HuH-7.5 (cell line): ENCODE data around the gene BMPER.
"Not testable (repeated sequence)": the region's sequence is repeated elsewhere in the genome, so short reads cannot be mapped to it uniquely, and the experiment has no call there.

Experiments used
- DNase-seq: peaks from one replicate; pipeline ENCODE4 v3.0.0; 2011; ENCODE audit warnings: low spot score

Gene BMPER

DNA sequence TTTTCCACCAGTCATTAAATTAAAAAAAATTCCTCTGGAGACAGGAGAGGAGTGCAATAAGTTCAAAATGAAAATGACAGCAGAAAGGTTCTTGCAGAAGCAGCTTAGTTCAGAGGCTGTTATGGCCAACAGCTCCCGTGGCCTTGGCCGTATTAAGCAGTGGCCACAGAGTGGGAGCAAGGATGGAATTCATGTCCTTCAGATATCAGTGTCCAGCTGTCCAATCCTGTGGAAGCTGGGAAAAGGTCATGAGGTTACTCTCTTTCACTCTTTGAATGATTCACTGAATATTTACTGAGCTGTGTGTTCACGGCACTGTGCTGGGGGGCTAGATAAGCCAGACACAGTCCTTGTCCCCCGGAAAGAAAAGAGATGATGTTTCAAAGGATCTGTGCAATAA lies 231.8 kb downstream of the BMPER start:
- DNase-seq: no peak

DNA sequence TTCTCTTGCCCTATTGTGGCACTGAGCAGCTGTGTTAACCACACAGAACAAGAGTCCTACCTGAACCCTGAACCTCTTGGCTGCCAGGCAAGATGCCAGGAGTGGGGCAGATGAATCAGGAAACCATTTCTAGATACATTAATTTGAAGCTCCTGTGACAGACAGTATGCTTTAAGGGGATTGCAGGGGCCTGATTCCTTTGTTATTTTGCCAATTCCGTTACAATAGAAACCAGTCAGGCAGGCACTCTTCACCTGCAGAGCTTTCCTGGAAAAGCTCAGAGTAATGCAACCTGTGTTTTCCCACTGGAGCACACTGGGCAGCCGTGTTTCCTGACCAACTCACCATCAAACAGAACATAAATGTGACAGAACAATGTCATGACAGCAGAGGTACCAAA lies 233.1 kb downstream of the BMPER start:
- DNase-seq: no peak

GRCh38 chr7:34139086-34139485 lies 233.7 kb downstream of the BMPER start:
- DNase-seq: no peak

DNA sequence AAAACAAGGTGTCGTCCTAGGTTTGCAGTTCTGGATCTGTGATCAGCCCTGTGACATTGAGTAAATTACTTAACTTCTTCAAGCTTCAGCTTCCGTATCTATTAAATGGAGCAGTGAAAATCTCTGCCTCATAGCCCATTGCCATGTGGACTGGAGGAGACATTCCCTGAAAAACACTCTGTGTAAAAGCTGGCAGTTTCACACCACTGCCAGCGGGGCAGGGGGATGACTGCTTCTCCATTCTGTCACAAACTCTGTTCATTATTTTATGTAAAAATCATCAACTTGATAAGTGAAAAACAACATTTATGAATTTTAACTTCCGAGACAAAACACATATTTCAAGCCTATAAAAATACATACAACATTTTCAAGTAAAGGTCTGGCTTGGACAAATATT lies 234.7 kb downstream of the BMPER start:
- no peak for DNase-seq

GRCh38 chr7:34143402-34143801 lies 238.1 kb downstream of the BMPER start:
- DNase-seq: no peak

DNA sequence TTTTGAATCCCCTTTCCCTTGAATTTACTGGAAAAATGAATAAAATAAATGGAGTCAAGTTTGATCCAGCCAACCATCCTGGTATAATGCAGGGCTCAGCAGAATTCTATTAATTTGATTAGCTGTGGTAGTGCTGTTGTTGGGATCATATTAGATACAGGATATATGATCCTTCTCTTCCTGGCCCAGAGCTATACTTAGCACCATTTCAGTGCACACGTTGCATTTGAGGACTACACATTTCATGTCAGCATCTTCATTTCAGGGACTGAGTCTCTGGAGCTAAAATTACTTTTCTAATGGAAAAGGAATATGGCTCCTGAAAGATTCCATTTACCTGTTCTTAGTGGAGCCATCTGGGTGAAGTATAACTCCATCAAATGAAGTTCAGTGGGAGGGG lies 240.3 kb downstream of the BMPER start:
- DNase-seq: no peak

DNA sequence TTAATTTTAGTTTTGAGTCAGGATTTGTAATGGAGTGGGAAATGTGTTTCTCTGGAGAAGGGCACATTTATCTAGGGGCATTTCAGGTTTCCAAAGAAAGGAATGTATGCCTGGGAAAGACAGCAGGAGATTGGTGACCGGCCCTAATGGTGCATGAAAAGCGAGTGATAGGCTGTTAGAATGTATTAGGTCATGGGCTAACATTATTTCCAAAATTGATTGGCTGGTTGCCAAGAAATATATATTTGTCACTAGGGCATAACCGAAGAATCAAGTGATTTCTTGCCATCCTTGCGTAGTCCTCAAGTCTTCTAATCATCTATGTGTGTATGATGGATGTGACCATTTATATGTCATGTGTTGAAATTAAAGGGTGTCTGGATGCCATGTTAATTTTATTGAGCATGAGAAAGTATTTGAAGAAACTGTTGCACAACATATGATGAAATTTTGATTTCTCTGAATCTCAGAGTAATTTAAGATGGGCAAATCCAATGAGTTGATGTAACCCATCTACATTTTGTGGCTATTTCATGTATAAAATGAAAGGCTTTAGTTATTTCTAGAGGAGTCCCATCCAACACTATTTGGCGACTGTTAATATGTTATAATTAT lies 248.4 kb downstream of the BMPER start:
- no peak for DNase-seq

- no peak for DNase-seq
Measured at GRCh38 chr7:34155220-34155908, 250.0 kb downstream of the BMPER start.

DNA sequence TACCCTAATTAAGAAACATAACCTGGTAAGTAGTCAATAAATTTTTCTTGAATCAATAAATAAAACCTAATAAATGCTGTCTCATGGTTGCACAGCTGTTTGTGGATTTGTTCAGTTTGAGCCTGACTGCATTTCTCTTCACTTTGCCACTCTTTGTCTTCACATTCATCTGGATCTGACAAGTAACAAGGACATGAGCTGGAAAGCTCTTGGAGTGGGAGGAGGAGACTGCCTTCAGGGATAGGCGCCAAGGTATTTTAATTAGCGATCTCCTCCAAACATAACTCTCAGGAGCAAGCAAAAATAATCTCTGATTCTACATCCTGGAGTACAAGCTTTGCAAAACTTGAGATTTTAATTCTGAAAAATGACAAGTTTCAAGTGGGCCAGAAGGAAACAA lies 251.0 kb downstream of the BMPER start:
- no peak for DNase-seq

GRCh38 chr7:34157137-34157536 lies 251.8 kb downstream of the BMPER start:
- no peak for DNase-seq

DNA sequence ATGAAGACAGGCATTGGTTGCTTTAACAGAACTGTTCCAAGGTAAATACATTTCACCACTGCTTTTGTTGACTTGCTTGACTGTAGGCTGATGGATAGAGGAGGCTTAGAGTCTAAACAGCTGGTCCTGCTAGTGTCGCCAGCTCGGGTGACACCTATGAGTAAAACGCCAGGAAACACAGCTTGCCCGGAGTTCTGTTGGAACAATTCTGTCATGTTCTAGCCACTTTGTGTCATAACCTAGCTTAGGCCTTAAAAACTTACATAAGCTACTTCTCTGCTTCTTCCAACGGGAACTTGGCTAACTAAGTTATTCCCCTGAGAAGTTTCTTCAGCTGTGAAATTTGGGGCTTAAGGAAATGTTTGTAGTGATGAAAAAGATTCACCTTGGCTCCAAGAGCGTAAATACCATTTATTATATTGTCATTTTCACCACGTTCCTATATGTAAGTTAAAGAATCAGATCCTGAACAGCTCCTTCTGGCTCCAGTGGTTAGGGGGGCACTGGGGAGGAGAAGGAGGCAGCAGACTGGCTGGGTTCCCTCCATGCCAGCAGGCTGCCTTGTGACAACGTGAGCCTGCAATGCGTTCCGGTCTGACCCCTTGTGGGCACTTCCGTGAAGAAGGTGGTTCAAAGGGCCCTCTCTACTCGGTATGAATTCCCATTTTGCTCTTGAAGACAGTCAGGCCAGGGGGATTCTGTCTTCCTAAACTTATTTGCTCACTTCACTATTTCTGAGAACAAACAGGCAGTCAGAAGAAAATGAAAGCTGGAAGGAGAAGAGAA lies 253.2 kb downstream of the BMPER start:
- peak; percentile 25 for DNase-seq

DNA sequence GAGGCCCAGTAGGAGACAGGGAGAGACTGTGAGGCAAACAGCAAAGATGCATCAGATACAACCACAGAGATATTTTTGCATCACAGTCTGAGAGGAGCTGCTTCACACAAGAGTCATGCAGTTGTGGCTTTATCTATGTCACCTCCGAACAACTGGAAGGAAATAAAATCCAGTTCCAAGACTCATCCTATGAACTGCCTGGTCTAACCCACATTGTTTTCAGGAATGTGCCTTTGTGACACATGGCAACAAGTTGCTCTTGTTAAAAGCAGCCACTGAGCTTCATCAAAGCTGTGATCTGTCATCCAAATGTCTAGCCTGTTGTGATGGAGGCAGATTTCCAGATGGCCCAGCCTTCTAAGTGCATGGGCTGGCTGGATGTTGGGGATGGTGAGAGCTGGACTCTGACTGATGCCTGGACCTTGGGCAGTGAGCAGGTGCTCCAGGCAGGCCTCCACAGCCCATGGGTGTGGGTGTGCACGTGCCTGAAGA lies 255.0 kb downstream of the BMPER start:
- DNase-seq: no peak

DNA sequence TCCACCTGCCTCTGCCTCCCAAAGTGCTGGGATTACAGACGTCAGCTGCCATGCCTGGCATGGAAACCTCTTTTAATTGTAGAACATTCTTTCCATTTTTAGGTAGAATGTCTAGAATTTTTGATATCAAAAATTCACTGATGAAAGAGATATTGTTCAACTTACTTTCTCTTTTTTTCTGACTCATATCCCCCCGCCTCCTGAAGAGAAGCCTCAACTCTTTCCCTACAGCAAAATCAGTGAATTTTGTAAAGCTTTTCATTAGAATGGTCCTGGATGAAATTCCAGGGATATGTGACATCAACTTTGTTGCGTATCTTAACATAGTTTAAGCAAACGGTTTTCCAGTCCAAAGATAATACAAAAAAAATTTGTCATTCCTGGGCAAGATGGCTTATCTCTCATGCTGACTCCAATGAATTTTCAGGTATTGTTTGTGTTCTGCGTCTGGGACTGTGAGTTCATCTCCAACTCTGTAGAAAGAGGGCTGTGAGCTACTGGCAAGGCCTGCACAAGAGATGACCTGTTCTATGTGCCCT lies 256.8 kb downstream of the BMPER start:
- DNase-seq: no peak

GRCh38 chr7:34162677-34163076 lies 257.3 kb downstream of the BMPER start:
- no peak for DNase-seq

DNA sequence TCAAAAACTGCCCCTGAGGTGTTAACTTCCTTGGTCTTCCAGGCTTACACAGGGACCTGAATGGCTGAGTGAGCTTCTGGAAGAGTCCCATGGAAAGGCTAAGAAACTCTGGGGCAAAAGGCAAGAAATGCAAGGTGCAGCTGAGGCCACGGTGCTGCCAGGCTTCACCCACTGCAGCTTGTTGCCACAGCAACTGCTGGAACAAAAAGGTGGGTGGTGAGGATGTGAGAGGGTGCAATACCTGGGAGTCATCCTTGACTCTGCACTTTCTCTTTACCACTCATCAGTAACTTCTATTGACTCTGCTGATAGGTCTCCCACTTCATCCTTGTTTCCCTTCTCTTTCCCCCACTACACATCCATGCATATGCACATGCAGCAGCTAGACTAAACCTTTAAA lies 258.6 kb downstream of the BMPER start:
- no peak for DNase-seq

DNA sequence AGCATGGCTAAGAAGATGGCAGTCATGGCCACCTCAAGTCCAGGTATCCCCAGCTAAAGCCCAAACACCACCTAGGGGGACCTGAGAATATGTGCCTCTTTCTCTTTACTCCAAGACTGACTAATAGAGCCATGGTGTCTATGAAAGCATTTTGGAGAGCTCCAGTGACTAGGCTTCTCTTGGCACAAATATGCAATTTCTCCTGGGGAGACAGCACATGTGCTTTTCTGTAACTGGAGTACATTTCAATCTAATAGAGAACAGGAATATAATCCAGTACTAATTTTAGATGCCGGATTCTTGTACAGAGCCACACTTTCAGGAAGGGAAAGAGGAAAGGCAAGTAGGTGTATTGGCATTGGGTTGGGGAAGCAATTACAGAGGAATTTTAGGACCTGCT lies 260.1 kb downstream of the BMPER start:
- DNase-seq: no peak

DNA sequence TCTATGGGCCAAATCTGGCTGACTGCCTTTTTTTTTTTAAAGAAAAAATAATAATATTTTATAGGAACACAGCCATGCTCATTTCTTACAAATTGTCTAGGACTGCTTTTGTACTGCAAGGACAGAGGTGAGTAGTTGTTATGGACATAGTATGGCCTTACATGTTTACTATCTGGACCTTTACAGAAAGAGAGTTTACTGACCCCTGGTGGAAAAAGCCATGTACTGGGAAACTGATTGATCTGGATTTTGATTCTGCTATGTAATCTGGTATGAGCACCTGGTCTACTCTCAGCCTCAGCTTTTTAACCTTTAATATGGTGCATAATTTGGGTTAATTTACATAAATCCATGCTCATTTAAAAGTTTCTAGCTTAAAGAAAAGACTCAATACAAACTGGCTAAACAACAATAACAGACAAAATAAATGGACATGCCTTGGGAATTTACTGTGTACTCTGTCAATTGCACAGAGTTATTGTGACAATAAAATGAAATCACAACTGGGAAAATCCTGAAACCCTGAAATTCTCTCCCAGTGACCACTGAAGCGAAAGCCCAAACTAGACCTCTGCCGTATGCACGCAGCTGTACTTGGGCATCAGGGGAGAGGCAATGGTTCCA lies 260.7 kb downstream of the BMPER start:
- peak; percentile 17 for DNase-seq

- DNase-seq: no peak
Measured at GRCh38 chr7:34168013-34168412, 262.7 kb downstream of the BMPER start.

GRCh38 chr7:34174688-34175616 lies 269.6 kb downstream of the BMPER start:
- DNase-seq: not testable (repeated sequence)

- DNase-seq: no peak
Measured at GRCh38 chr7:34175837-34176236, 270.5 kb downstream of the BMPER start.

- no peak for DNase-seq
Measured at GRCh38 chr7:34177476-34177875, 272.1 kb downstream of the BMPER start.
